NCI-H1930 (cell line): ENCODE results near the gene CCT5.
A peak's percentile ranks its signal among the peaks of the same experiment; 100 is the strongest.

Source experiments
- DNase-seq, 2 experiments: peaks; one replicate each; lab custom pipeline; 2025; lab: John Stamatoyannopoulos, UW

Gene CCT5

DNA sequence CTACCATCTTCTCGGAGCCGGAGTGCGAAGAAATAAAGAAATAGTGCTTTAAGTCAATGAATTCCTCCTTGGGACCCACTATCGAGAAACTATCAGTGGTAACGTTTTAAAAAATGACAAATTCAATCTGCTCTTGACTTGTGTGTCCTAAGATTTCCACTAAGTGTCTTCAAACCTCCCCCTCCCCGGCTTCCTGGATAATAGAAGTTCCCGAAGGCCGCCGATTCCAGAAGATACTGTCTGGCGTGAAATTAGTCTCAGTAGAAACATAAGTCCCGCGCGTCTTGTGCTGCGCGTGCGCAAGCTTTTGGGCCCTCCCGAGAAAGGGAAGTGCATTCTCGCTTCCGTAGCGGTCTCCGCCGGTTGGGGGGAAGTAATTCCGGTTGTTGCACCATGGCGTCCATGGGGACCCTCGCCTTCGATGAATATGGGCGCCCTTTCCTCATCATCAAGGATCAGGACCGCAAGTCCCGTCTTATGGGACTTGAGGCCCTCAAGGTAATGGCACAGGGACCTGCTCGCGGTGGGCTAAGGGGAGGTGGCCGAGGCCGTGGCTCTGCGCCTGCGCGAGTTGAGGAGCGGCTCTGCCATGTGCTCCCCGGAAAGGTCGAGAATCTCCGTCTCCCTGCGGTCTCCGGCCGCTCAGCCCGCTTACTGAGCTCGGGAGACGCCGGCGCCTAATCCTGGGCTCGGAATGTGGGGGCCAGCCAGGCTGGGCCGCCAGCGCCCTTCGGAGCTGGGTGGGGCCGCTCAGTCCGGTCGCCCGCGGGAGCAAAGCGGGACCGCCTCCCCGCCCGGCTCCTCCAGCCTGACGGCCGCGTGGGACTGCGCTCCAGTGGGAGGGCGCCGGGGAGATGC, at the start of gene CCT5:
TSS of gene CCT5 (plus strand) at position 333 of the 858 bp plus-strand sequence. CDS start at position 394, 61 bp downstream.
- peak; percentile 99 for DNase-seq

GRCh38 chr5:10201223-10201868, 48.7 kb upstream of the CCT5 start:
- DNase-seq: peak in 1 of 2 experiments; percentile 19

DNA sequence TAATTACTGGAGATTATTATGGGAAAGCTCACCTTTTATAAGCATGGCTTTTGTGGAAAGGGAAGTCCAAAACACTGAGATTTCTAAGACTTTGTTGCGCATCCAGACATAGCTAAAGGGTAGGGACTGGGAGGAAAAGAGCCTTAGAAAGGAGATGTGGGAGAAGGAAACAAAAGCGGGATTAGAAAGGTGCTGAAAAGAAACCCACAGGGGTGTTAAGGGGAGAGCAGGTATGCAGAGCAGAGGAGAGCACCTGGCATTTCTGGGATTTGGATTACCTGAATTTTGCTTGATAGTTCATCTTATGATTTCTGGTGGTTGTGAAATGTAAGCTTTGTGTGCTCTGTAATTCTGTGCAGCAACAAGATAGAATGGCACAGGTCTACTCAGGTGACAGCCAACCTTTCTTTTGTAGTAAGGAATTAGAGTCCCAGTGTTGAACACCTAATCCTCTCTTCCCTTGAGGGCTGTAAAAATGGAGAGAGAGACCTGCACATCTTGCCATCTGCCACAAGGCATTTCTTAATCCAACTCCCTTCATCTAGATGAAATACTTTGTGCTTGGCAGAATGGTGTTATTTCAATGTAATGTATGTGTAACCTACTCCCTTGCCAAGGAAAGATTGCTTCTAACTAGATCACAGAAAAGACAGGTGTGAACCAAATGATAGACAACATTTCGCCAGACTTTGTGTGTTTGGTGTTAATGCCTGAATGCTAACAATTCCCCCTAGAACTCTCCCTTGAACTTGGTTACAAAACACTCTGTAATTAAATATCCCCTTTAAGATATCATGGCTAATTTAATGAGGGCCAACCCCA, 47.8 kb upstream of the CCT5 start:
- peak in 1 of 2 experiments; percentile 24 for DNase-seq

DNA sequence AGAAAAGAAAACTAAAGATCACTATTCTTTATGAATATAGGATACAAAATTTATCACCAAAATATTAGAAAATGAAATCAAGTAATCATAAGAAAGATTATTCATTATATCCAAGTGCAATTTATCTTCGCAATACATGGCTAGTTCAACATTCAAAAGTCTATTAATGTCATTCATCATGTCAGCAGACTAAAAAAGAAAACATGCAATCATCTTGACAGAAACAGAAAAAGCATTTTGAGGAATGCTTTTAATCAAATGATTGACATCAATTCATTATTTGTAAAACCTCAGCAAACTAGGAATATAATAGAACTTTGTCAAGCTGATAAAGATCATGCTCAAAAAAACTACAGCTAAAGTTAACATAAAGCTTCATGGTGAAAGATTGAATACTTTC, 41.1 kb upstream of the CCT5 start:
- no peak for DNase-seq

GRCh38 chr5:10213316-10213715, 36.8 kb upstream of the CCT5 start:
- no peak for DNase-seq

DNA sequence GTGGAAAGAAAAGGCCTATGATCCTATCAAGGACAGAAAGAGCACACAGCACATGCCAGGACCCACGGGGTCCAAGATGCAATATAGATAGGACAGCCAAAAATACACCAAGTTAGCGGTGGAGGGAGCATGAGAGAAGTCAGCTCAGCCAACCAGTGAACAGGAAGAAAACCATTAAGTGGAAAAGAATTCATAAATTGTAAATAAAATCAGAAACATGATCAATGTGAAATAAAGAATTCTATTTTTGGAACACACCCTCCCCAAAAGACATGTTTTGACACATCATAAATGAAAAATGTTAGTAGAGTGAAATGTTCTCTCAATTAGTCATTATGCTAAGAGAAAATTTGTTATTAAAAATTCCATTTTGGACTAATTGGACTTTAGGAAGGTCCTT, 36.0 kb upstream of the CCT5 start:
- no peak for DNase-seq

DNA sequence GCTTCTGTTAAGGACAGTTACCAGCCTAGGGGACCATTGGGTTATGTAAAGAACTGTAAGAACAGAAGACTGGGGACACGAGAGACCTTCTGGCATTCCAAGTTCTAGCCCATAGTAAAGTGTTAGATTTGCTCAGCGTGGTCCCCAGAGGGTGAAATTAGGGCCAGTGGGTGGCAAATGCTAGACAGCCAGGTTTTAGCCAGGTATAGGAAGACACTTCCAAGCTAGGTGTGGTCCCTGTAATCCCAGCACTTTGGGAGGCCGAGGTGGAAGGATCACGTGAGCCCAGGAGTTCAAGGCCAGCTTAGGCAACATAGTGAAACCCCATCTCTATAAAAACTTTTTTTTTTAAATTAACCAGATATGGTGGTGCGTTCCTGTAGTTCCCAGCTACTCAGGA, 34.7 kb upstream of the CCT5 start:
- DNase-seq: no peak

DNA sequence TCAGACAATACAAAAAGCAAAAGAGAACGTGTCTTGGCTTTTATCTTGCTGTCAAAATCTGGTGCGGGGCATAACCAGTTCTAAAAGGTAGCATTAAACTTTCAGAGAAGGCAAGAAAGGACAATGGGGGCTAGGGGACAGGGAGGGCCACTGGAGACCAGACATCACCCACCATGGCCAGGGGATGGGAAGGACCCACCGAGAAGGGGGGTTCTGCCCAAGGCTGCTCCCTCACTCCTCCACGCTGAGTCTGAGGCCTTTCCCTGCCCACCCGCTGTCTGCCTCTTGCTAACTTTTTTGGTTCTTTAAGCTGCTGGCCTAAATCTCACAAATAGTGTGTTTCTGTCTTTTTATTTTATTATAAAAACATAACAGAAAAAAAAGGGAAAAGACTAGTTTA, 34.0 kb upstream of the CCT5 start:
- DNase-seq: no peak

GRCh38 chr5:10218658-10219057, 31.4 kb upstream of the CCT5 start:
- no peak for DNase-seq

- DNase-seq: no peak
Observed at GRCh38 chr5:10219068-10219467, 31.0 kb upstream of the CCT5 start.

DNA sequence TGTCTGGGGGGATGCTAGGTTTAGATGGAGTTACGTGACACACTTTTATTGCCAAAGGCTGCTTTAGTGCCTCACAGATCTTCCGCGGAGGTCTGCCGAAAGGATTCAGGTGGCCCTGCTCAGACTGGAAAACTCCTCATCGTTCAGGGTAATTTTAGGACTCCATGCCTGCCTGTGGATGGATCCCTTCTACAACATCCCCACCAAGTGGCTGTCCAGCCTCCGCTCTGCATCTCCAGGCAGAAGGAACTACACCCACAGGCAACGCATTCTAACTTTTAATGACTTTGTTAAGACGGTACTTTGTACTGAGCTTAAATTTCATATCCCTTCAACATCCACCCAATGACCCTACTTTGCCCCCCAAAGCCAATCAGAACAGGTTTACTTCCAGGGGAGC, 29.8 kb upstream of the CCT5 start:
- DNase-seq: no peak

DNA sequence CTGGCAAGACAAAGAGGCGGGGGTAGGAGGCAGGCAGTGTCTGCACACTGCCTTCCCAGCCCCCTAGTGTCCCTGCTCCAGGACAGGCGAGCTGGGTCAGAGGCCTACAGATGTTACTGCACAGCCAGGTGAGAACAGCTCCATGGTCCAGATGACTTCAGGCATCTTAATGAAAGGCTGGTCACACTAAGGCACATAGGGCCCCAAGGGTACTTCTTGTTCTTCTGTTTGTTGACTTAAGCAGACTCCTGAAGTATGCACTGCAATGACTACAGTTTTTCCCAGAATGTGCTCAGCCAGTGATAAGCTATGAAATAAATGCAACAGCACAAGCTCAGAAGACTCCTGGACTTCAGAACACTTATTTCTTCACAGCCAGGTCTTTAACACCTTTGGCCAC, 27.8 kb upstream of the CCT5 start:
- DNase-seq: no peak

- DNase-seq: no peak
Observed at GRCh38 chr5:10227379-10227778, 22.7 kb upstream of the CCT5 start.

- DNase-seq: no peak
Observed at GRCh38 chr5:10228288-10228687, 21.8 kb upstream of the CCT5 start.

- DNase-seq: no peak
Observed at GRCh38 chr5:10229306-10230048, 20.6 kb upstream of the CCT5 start.

GRCh38 chr5:10232386-10232785, 17.7 kb upstream of the CCT5 start:
- no peak for DNase-seq

GRCh38 chr5:10233011-10233410, 17.1 kb upstream of the CCT5 start:
- no peak for DNase-seq

DNA sequence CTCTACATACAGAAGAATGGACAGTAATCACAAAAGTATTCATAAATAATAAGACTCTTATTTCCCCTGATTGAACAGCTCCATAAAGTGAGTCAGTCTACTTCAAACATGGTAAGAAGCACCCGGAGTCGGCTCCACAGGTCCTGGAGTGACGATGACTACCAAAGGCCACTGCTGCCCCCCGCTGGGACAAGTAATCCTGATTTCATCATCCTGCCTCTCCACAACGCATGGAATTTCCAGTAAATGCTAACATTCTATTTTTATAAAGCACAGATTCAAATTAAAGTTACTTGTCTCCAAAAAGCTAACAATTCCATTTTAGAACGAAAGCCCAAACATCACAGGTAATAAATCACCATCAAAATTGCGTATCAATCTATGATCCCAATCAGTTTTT, 16.6 kb upstream of the CCT5 start:
- peak in 1 of 2 experiments; percentile 17 for DNase-seq

DNA sequence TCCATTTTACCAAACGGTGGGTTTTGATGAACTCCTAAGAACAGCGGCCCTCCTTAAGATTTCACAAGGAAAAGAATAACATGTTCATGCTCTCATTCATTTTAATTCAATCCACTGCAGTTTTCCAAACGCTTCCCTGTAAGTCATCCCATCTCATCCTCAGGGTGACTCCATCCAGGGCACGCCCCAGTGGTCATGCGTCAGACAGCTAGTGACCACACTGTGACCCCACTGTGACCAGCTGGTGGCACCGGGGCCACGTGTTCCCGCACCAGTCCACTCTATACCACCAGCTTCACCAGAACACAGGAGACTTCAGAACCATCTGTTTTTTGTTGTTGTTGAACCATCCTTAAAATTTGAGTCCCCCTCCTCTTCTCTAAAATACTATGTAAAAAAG, 14.7 kb upstream of the CCT5 start:
- no peak for DNase-seq

DNA sequence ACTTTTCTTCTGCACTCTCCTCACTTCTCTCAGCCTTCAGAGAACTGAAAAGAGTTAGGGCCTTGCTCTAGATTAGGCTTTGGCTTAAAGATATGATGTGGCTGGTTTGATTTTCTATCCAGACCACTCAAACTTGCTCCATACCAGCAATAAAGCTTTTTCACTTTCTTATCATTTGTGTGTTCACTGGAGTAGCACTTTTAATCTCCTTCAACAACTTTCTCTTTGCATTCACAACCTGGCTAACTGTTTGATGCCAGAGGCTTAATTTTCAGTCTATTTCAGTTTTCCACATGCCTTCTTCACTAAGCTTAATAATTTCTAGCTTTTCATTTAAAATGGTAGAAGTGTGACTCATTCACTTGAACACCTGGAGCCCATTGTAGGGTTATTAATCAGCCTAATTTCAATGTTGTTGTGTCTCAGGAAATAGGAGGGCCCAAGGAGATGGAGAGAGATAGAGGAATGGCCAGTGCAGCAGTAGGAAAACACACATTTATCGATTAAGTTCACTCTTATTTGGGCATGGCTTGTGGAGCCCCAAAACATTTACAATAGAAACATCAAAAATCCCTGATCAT, 6.3 kb upstream of the CCT5 start:
- no peak for DNase-seq

DNA sequence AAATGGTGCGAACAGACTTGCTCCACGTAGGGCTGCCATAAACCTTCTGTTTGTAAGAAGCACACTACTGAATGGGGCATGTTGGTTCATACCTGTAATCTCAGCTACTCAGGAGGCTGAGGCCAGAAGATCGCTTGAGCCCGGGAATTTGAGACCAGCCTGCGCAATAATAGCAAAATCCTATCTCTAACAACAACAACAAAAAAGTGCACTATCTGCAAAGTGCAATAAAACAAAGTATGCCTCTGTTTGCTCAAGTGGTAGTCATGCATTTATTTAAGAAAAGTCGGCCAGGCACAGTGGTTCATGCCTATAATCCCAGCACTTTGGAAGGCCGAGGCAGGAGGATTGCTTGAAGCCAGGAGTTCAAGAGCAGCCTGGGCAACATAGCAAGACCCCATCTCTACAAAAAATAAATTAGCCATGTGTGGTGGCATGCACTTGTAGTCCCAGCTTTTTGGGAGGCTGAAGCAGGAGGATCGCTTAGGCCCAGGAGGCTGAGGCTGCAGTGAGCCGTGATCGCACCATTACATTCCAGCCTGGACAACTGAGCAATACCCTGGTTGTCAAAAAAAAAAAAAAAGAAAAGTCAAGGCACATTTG, 5.6 kb upstream of the CCT5 start:
- DNase-seq: no peak
